ENCODE results near the gene MAN2A2.

Gene MAN2A2

GRCh38 chr15:90902840-90903732, at the start of gene MAN2A2:
MAN2A2 (plus strand) TSS chr15:90903302; CDS start chr15:90904208, 906 bp downstream.
- Mint-ChIP-seq H3K27ac (peak within 1 kb of the TSS; percentile 91), H3K4me3 (peak within 1 kb of the TSS; percentile 85), H3K36me3 (ENCODE audit: low read depth) (peaks cover 24% of the 10 kb centered on the region), H3K27me3 (no peaks in the 10 kb centered on the region), H3K4me1 (peaks cover 31% of the 10 kb centered on the region), H3K9me3 (no peaks in the 10 kb centered on the region)
- peak; percentile 85 for DNase-seq
- peak; percentile 72 for ATAC-seq

- DNase-seq (no peak), ATAC-seq (no peak)
- no peaks in the 10 kb centered on the region for H3K27me3 Mint-ChIP-seq
- peaks cover 86% of the 10 kb centered on the region for H3K4me1 Mint-ChIP-seq
- peaks cover 2% of the 10 kb centered on the region for H3K36me3 Mint-ChIP-seq (ENCODE audit: low read depth)
- no peak overlapping the region for H3K4me3 Mint-ChIP-seq
- H3K27ac Mint-ChIP-seq, result peak overlapping the region; percentile 90
- H3K9me3 Mint-ChIP-seq, result no peaks in the 10 kb centered on the region
These were observed 48.0 kb upstream of the MAN2A2 start for GRCh38 chr15:90855139-90855538.

GRCh38 chr15:90857337-90857736, 45.8 kb upstream of the MAN2A2 start:
- ATAC-seq, result no peak

GRCh38 chr15:90857883-90858443, 45.1 kb upstream of the MAN2A2 start:
- Mint-ChIP-seq H3K36me3 (ENCODE audit: low read depth) (peaks cover 2% of the 10 kb centered on the region), H3K27ac (peak overlapping the region; percentile 58), H3K9me3 (no peaks in the 10 kb centered on the region), H3K4me1 (peaks cover 67% of the 10 kb centered on the region), H3K27me3 (no peaks in the 10 kb centered on the region), H3K4me3 (no peak overlapping the region)
- no peak for ATAC-seq
- no peak for DNase-seq

More at GRCh38 chr15:90857337-90857736, 45.8 kb upstream of the MAN2A2 start:
- H3K27me3 Mint-ChIP-seq, result no peaks in the 10 kb centered on the region
- H3K9me3 Mint-ChIP-seq, result no peaks in the 10 kb centered on the region
- H3K36me3 Mint-ChIP-seq (ENCODE audit: low read depth), result peaks cover 2% of the 10 kb centered on the region
- DNase-seq, result no peak
- H3K4me1 Mint-ChIP-seq, result peaks cover 73% of the 10 kb centered on the region
- peak overlapping the region; percentile 90 for H3K27ac Mint-ChIP-seq
- no peak overlapping the region for H3K4me3 Mint-ChIP-seq

GRCh38 chr15:90859234-90860131, 43.6 kb upstream of the MAN2A2 start:
- peaks cover 66% of the 10 kb centered on the region for H3K4me1 Mint-ChIP-seq
- no peak for ATAC-seq

GRCh38 chr15:90860450-90860849, 42.7 kb upstream of the MAN2A2 start:
- peaks cover 59% of the 10 kb centered on the region for H3K4me1 Mint-ChIP-seq
- ATAC-seq (no peak), DNase-seq (no peak)
- no peaks in the 10 kb centered on the region for H3K27me3 Mint-ChIP-seq
- no peak overlapping the region for H3K4me3 Mint-ChIP-seq
- H3K27ac Mint-ChIP-seq, result no peak overlapping the region
- no peaks in the 10 kb centered on the region for H3K36me3 Mint-ChIP-seq (ENCODE audit: low read depth)
- H3K9me3 Mint-ChIP-seq, result no peaks in the 10 kb centered on the region

More at GRCh38 chr15:90859234-90860131, 43.6 kb upstream of the MAN2A2 start:
- no peak for DNase-seq
- no peaks in the 10 kb centered on the region for H3K9me3 Mint-ChIP-seq
- H3K27me3 Mint-ChIP-seq, result no peaks in the 10 kb centered on the region
- no peak overlapping the region for H3K4me3 Mint-ChIP-seq
- peak overlapping the region; percentile 27 for H3K27ac Mint-ChIP-seq
- no peaks in the 10 kb centered on the region for H3K36me3 Mint-ChIP-seq (ENCODE audit: low read depth)

GRCh38 chr15:90860942-90861675, 42.0 kb upstream of the MAN2A2 start:
- Mint-ChIP-seq H3K27ac (no peak overlapping the region), H3K4me1 (peaks cover 56% of the 10 kb centered on the region), H3K9me3 (no peaks in the 10 kb centered on the region), H3K4me3 (no peak overlapping the region), H3K27me3 (no peaks in the 10 kb centered on the region), H3K36me3 (ENCODE audit: low read depth) (no peaks in the 10 kb centered on the region)
- ATAC-seq (no peak), DNase-seq (no peak)

GRCh38 chr15:90862487-90862886, 40.6 kb upstream of the MAN2A2 start:
- Mint-ChIP-seq H3K4me1 (peaks cover 46% of the 10 kb centered on the region), H3K27me3 (no peaks in the 10 kb centered on the region), H3K36me3 (ENCODE audit: low read depth) (no peaks in the 10 kb centered on the region), H3K9me3 (no peaks in the 10 kb centered on the region), H3K4me3 (no peak overlapping the region), H3K27ac (no peak overlapping the region)
- ATAC-seq (no peak), DNase-seq (no peak)

- DNase-seq, result no peak
- ATAC-seq, result no peak
- Mint-ChIP-seq H3K36me3 (ENCODE audit: low read depth) (no peaks in the 10 kb centered on the region), H3K27me3 (no peaks in the 10 kb centered on the region), H3K9me3 (no peaks in the 10 kb centered on the region), H3K27ac (peak overlapping the region; percentile 46), H3K4me3 (no peak overlapping the region), H3K4me1 (peaks cover 43% of the 10 kb centered on the region)
These were observed 39.9 kb upstream of the MAN2A2 start for GRCh38 chr15:90862964-90863778.

- DNase-seq, result no peak
- ATAC-seq, result peak; percentile 85
- H3K36me3 Mint-ChIP-seq (ENCODE audit: low read depth), result no peaks in the 10 kb centered on the region
- no peak overlapping the region for H3K4me3 Mint-ChIP-seq
- H3K4me1 Mint-ChIP-seq, result peaks cover 50% of the 10 kb centered on the region
- H3K27me3 Mint-ChIP-seq, result no peaks in the 10 kb centered on the region
- H3K9me3 Mint-ChIP-seq, result no peaks in the 10 kb centered on the region
- no peak overlapping the region for H3K27ac Mint-ChIP-seq
These were observed 39.1 kb upstream of the MAN2A2 start for GRCh38 chr15:90863987-90864386.

- ATAC-seq (peak; percentile 44), DNase-seq (no peak)
- no peaks in the 10 kb centered on the region for H3K36me3 Mint-ChIP-seq (ENCODE audit: low read depth)
- no peaks in the 10 kb centered on the region for H3K27me3 Mint-ChIP-seq
- H3K4me1 Mint-ChIP-seq, result peaks cover 52% of the 10 kb centered on the region
- H3K27ac Mint-ChIP-seq, result no peak overlapping the region
- no peaks in the 10 kb centered on the region for H3K9me3 Mint-ChIP-seq
- no peak overlapping the region for H3K4me3 Mint-ChIP-seq
These were observed 38.6 kb upstream of the MAN2A2 start for GRCh38 chr15:90864507-90864906.

GRCh38 chr15:90865702-90866101, 37.4 kb upstream of the MAN2A2 start:
- DNase-seq (no peak), ATAC-seq (no peak)
- peaks cover 61% of the 10 kb centered on the region for H3K4me1 Mint-ChIP-seq
- H3K36me3 Mint-ChIP-seq (ENCODE audit: low read depth), result peaks cover 1% of the 10 kb centered on the region
- H3K27me3 Mint-ChIP-seq, result no peaks in the 10 kb centered on the region
- no peaks in the 10 kb centered on the region for H3K9me3 Mint-ChIP-seq
- H3K4me3 Mint-ChIP-seq, result no peak overlapping the region
- H3K27ac Mint-ChIP-seq, result no peak overlapping the region

GRCh38 chr15:90866161-90866715, 36.9 kb upstream of the MAN2A2 start:
- no peak for ATAC-seq
- no peaks in the 10 kb centered on the region for H3K27me3 Mint-ChIP-seq
- H3K27ac Mint-ChIP-seq, result no peak overlapping the region
- H3K36me3 Mint-ChIP-seq (ENCODE audit: low read depth), result peaks cover 4% of the 10 kb centered on the region
- peaks cover 60% of the 10 kb centered on the region for H3K4me1 Mint-ChIP-seq
- no peak overlapping the region for H3K4me3 Mint-ChIP-seq
- H3K9me3 Mint-ChIP-seq, result no peaks in the 10 kb centered on the region
- no peak for DNase-seq

All from activated naive CD8-positive, alpha-beta T cell treated with anti-CD3 and anti-CD28 coated beads, Interleukin-2, amount 50 U/mL, for 24 hours (primary cell).